SK-N-MC (cell line): ENCODE measurements around the gene ADAMTSL3.

Experiments used
- EZH2 ChIP-seq: fragments of 200-600 bp; sonication (generic); IDR thresholded peaks from one replicate; pipeline ENCODE4 v1.6.1; 2017; ENCODE audit warnings: antibody characterized with exemption
- FOXP2 ChIP-seq: optimal IDR thresholded peaks from 2 replicates; pipeline ENCODE3; 2011; ENCODE audit warnings: mild to moderate bottlenecking, moderate library complexity; ENCODE audit not compliant: insufficient read depth; ENCODE audit errors: extremely low read length, control extremely low read depth
- POLR2AphosphoS5 ChIP-seq: IDR thresholded peaks from 2 replicates; pipeline ENCODE4 v1.6.1; 2012; ENCODE audit warnings: mild to moderate bottlenecking, low read depth, low read length, borderline replicate concordance

DNA sequence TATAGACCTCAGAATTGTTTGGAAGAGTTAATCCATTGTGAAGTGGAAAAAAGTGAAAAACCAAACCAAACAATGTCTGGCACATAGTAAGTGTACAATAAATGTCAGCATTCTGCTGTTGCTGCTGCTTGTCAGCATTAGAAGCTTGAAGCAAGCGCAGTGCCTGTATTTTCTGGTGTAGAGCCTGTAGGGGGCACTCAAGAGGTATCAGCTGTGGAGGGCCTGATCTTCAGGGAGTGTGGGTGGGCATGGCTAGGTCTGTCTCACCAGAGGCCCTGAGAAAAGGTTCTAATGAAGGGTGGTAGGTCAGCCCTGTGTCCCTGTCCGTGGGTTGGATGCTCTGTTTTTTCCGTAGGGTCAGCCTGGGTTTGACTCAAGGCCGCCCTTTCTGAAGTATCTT lies 3.6 kb downstream of the ADAMTSL3 start:
- no peak for TF ChIP-seq POLR2AphosphoS5
- no peak for TF ChIP-seq EZH2
- TF ChIP-seq FOXP2, result no peak
